IPS DF 19.7 (cell line): Measurements from ENCODE around the gene BUD23.
"Not testable (repeated sequence)": the region's sequence is repeated elsewhere in the genome, so short reads cannot be mapped to it uniquely, and the experiment has no call there.

Source experiments
- DNase-seq: peaks from one replicate; pipeline ENCODE4 v3.0.0-alpha.2; 2013; ENCODE audit warnings: low read depth, low spot score

BUD23 gene

GRCh38 chr7:73718905-73719805 lies 35.8 kb downstream of the BUD23 start, which contains the start of gene STX1A:
Gene STX1A, minus strand, starts transcription at chr7:73719669. Its CDS starts 38 bp downstream, at chr7:73719631.
- no peak for DNase-seq

GRCh38 chr7:73719806-73720169 lies 36.4 kb downstream of the BUD23 start:
- no peak for DNase-seq

DNA sequence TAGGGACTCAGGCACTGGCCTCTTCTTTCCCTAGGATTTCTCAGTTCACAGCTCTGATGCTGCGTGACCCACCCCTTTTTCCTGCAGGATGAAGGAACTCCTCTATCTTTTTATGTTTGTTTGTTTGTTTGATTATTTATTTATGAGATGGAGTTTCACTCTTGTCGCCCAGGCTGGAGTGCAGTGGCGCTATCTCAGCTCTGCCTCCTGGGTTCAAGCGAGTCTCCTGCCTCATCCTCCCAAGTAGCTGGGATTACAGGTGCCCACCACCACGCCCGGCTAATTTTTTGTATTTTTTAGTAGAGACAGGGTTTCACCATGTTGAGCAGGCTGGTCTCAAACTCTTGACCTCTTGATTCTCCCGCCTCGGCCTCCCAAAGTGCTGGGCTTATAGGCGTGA lies 37.0 kb downstream of the BUD23 start:
- not testable (repeated sequence) for DNase-seq

- no peak for DNase-seq
These were observed 38.0 kb downstream of the BUD23 start for GRCh38 chr7:73721377-73721817.

DNA sequence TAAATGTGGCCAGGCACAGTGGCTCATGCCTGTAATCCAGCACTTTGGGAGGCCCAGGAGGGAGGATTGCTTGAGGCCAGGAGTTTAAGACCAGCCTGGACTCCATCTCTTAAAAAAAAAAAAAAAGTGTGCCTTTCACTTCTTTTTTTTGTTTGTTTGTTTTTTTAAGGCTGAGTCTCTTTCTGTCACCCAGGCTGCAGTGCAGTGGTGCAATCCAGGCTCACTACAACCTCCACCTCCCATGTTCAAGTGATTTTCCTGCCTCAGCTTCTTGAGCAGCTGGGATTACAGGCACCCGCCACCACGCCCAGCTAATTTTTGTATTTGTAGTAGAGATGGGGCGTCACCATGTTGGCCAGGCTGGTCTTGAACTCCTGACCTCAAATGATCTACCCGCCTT lies 38.8 kb downstream of the BUD23 start:
- DNase-seq, result not testable (repeated sequence)

GRCh38 chr7:73722785-73723184 lies 39.4 kb downstream of the BUD23 start:
- DNase-seq, result no peak

DNA sequence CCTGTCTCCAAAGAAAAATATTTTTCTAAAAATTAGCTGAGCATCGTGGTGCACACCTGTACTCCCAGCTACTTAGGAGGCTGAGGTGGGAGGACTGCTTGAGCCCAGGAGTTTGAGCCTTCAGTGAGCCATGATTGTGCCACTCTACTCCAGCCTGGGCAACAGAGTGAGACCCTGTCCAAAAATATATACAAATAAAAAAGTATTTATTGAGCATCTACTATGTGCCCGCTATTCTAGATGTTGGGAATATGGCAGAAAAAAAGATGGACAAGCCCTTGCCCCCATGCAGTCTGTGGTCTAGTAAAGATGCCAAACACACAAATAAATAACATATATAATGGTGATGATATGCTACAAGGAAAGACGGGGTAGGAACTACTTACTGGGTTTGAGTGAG lies 40.4 kb downstream of the BUD23 start:
- DNase-seq, result no peak

DNA sequence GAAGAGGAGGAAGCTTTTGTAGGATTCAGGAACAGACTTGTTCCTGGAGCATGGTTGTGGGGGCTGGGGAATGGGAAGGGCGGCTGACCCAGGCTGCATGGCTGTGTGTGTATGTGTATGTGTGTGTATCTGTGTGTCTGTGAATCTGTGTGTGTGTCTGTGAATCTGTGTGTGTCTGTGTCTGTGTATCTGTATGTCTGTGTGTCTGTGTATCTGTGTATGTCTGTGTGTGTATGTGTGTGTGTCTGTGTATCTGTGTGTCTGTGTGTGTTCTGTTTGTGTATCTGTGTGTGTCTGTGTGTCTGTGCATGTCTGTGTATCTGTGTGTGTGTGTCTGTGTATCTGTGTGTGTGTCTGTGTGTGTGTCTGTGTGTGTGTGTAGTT lies 42.7 kb downstream of the BUD23 start:
- DNase-seq, result no peak

- no peak for DNase-seq
These were observed 44.6 kb downstream of the BUD23 start for GRCh38 chr7:73727952-73728351.

GRCh38 chr7:73728551-73728950 lies 45.2 kb downstream of the BUD23 start:
- no peak for DNase-seq

DNA sequence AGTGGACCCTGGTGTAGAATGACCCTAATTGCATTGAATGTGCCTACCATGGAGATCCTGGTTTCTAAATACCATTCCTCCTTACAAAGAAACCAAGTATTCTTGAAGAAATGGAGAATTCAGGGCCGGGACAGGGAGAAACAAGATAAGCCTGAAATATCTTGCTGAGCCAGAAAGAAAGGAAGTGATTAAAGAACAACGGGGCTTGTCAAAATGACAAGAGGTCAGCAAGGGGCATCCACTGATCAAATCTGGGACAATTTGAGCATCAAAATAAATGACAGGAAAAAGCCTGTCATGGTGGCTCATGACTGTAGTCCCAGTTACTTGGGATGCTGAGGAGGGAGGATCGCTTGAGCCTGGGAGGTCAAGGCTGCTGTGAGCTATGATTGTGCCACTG lies 47.1 kb downstream of the BUD23 start:
- DNase-seq, result no peak

GRCh38 chr7:73732397-73732796 lies 49.0 kb downstream of the BUD23 start:
- DNase-seq, result no peak

GRCh38 chr7:73734619-73735527 lies 51.5 kb downstream of the BUD23 start:
- DNase-seq, result no peak

DNA sequence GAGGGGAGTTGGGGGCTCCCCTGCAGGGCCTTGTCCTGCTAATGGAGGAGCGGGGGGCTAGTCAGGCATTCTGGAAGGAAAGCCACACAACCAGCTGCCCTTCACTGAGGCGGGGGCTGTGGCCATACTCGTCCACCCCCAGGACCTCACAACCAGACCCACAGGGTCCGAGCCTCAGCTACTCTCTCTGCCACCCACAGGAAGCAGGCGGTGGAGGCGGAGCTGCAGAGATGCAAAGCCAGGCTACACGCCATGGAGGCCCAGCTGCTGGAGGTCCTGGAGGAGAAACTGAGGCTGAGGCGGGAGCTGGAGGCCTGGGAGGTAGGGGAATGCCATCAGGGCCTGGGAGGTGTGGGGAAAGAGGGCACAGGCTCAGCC lies 52.1 kb downstream of the BUD23 start:
- no peak for DNase-seq

- no peak for DNase-seq
These were observed 53.5 kb downstream of the BUD23 start for GRCh38 chr7:73736885-73737284.

- no peak for DNase-seq
These were observed 54.3 kb downstream of the BUD23 start for GRCh38 chr7:73737491-73738219.

DNA sequence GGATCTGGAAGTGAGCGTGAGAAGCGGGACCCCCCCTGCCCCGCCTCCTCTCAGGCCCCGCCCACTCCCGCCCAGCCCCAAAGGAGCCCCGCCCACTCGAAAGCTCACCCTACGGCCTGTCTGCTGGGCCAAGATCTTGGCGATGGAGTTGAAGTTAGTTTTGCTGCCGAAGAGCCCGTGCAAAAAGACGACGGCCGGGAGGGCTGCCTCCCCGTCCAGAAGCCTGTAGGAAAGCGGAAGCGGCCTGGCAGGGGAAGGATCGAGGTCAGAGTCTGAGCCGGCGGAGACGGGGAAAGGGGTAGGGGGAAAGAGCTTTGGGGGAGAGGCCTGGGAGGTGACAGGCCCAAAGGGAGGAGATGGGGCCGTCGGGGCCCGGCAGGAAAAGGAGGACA lies 54.8 kb downstream of the BUD23 start:
- DNase-seq, result no peak

DNA sequence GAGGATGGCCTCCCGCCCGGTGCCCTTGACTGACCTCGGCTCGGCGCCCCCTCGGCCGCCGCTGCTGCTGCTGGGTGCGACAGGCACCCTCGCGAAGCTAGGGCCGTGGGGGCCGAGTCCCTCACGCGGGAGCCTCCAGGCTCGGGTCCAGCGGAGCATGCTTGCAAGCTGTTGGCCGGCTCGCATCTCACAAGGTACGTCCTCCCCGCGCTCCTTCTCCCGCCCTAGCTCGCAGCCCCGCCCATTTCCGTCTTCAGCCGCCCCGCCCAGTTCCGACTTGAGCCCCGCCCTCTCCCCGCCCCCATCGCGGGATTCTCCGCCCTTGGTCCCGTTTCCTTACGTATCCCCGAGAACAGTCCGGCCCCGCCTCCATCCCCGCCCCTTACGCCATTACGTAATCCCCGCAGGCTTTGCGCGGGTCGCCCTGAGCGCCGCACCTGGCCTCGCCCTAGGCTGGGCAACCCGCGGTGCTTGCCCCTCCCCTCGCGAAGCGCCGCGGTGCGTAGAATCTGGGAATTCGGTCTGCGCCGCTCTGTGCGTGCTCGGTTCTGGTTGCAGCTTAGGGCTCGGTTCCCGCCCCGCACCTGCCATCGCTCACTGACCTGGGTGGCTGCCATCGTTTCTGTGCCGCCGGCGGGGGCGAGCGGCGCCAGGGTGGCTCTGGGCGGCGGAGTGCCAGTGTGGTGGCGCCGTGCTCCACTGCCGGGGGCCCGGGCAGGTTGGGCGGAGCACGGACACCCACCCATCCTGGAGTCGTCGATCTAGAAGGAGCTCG lies 55.4 kb downstream of the BUD23 start, which contains the start of gene ABHD11:
Gene ABHD11 (minus strand): TSS at position 191 of the 775 bp plus-strand sequence. CDS start 32 bp downstream, at position 159.
- no peak for DNase-seq

- DNase-seq, result no peak
These were observed 56.0 kb downstream of the BUD23 start for GRCh38 chr7:73739387-73739767.

GRCh38 chr7:73740212-73740611 lies 56.8 kb downstream of the BUD23 start:
- DNase-seq, result no peak

DNA sequence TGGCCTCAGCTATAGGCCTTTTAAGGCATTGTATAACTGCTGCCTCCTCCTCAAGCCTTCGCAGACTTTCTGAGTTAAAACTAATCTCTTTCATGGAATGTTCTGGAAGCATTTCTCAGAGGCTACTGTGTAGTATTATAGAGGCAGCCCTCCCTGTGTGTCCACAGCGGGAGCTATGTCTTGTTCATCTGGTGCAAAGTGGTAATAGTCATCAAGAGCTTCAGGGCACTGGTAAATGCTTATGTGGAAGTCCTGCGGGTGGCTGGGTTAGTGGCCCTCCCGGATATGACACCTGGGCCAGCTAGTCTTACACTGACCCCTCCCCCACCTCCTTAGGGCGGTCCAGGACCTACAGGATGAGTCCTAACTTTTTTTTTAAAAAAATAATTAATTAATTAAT lies 57.4 kb downstream of the BUD23 start:
- DNase-seq, result no peak
